Suppressor macrophage treated with lipopolysaccharide for 4 hours (primary cell): ENCODE data around the gene TAGLN3.
"Not testable (repeated sequence)": the region's sequence is repeated elsewhere in the genome, so short reads cannot be mapped to it uniquely, and the experiment has no call there.

Experiments used
- DNase-seq: peaks from one replicate; pipeline ENCODE4 v3.0.0-alpha.2; 2020

The TAGLN3 gene

GRCh38 chr3:112011376-112011940 lies 12.7 kb downstream of the TAGLN3 start:
- DNase-seq: no peak

GRCh38 chr3:112012205-112012992 lies 13.7 kb downstream of the TAGLN3 start:
- no peak for DNase-seq

- DNase-seq: peak; percentile 74
Observed at GRCh38 chr3:112013058-112013783, 14.5 kb downstream of the TAGLN3 start.

DNA sequence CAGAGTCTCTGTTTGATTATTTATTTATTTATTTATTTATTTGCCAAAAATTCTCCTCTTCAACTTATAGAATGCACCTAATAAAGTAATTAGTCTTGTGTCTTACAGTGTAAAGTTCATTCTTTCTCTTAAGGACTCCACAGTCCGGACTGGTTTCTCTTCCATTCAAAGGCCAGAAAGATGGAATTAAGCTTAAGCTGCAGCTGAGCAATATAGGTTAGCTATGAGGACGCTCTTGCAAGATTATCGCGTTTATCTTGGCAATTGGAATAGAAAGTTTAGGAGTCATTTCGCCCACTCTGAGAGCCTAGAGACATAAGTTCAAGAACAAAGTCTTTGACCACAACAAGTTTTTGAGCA lies 15.0 kb downstream of the TAGLN3 start:
- no peak for DNase-seq

DNA sequence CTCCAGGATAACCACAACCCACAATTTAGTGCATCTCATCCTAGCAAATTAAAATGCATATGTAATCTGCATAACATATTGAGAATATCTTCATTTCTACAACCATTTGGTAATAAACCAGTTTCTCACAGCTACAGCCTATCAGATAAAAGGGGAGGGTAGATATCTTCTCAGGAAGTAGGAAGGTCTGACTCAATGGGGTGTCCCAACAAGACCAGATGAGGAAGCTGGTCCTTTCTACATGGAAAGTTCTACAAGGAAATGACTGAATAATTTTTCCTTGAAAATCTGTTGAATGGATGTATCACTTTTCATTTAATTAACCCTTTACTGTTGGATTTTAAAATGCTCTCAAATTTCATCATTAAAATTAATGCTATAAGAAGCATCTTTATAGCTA lies 18.4 kb downstream of the TAGLN3 start:
- DNase-seq: peak; percentile 71

DNA sequence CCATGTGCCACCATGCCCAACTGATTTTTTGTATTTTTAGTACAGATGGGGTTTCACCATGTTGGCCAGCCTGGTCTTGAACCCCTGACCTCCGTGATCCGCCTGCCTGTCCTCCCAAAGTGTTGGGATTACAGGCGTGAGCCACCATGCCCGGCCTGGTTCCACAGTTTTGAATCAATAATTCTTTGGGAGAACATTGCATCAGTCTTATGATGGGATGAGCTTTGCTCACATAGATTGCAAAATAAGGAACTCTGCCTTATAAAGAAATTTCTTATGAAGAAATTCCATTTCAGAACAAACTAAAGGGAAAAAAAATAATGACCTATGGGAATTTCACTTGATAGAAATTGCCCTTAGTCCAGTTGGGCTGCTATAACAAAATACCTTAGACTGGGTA lies 20.0 kb downstream of the TAGLN3 start:
- no peak for DNase-seq

GRCh38 chr3:112019716-112020115 lies 21.0 kb downstream of the TAGLN3 start:
- no peak for DNase-seq

- DNase-seq: no peak
Observed at GRCh38 chr3:112020674-112021085, 22.0 kb downstream of the TAGLN3 start.

DNA sequence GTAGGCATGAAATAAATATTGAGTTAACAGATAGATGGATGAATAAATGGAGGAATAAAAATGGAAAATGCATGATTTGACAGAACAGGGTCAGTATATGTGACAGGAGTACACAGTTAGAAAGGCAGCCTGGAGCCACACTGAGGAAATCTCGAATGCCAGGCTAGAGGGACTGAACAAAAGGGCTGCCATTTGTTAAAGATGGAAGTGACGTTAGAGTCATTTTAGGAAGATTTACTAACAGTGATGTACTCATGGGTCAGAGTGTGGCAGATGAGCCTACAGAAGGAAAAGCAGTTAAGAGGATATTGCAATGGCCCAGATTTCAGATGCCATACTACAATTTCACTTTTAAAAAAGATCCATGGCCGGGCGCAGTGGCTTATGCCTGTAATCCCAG lies 28.4 kb downstream of the TAGLN3 start:
- no peak for DNase-seq

GRCh38 chr3:112027826-112028225 lies 29.1 kb downstream of the TAGLN3 start:
- no peak for DNase-seq

- peak; percentile 15 for DNase-seq
Observed at GRCh38 chr3:112030901-112031300, 32.2 kb downstream of the TAGLN3 start.

DNA sequence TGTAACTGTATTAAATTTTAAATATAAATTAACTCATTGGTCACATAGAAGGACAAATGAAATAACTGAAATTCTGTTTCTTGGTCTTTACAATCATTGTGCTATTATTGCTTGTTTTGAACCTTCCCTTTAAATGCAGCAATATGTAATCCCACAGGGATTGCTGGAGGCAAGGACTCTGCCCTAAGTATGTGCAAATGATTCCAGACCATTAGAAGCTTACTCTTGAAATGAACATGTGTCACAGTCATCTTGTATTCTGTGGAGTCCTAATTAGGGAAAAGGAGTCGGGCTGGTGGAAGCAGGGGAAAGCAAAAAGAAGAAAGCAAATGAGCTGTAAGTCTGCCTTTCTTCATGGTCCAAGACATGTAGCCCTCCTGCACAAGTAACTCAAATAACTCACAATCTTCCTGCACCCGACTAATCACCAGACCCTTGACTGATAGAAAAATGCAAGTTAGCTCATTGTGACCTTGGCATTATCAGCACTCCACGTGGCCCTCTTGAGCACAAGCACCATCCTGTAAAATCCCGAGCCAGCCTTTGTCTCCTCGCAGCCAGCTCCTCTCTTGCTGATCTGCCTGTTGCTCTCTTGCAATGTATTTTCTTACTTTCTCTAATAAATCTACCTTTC lies 33.5 kb downstream of the TAGLN3 start:
- DNase-seq: no peak

GRCh38 chr3:112034436-112034835 lies 35.7 kb downstream of the TAGLN3 start, which contains the start of gene TMPRSS7:
TMPRSS7 (plus strand) TSS chr3:112034736; CDS start chr3:112034846, 110 bp downstream.
- no peak for DNase-seq

DNA sequence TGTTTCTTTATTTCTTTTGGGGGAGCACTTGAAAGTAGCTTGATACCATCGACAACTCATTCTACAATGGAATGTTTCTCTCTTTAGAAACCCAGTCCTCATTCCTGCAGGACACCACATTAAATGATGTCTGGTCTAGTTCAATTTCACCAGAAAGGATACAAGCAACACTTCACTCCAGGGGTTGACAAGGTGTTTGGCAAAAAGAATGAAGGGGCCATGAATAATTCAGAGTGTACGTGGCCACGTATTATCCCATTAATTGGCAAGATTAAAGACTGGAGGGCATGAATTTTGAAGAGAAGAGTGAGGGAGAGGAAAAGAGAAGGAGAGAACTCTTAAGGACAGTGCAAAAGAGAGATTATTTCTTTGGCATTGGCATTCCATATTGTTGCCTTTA lies 36.5 kb downstream of the TAGLN3 start:
- DNase-seq: no peak

GRCh38 chr3:112037194-112037593 lies 38.5 kb downstream of the TAGLN3 start:
- not testable (repeated sequence) for DNase-seq

DNA sequence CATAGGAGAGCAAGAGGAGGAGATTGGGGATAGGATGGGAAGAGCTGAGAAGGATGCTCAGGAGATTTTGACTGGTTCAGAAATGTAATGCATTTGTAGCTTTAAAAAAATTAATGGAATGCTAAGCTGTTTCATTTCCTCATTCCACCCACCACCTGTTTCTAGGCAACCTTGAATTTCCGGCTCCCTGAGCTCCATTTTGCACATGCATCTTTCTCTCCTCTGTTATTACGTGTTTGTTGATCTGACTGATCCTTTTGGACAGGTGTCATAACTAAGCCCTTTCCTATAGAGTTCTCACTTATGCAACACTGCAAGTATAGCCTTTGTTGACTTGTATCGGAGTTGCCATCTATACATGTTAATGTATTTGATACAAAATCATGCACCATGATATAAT lies 40.1 kb downstream of the TAGLN3 start:
- no peak for DNase-seq

DNA sequence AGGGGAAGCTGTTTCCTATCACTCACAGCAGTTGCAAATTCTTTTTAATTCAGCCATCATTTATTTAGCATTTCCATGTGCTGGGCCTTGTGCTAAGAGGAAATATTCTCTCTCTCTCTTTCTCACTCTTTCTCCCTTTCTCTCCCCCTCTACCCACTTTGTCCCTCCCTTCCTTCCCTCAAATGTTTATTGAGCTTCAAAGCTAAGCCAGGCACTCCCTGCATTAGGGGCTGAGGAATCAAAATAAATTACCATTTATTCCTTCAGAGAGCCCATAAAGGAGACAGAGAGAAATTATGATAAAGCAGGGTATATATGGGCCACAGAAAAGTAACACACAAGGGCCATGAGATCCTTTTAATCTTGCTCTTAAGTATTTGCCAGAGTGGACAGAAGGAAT lies 42.6 kb downstream of the TAGLN3 start:
- no peak for DNase-seq

DNA sequence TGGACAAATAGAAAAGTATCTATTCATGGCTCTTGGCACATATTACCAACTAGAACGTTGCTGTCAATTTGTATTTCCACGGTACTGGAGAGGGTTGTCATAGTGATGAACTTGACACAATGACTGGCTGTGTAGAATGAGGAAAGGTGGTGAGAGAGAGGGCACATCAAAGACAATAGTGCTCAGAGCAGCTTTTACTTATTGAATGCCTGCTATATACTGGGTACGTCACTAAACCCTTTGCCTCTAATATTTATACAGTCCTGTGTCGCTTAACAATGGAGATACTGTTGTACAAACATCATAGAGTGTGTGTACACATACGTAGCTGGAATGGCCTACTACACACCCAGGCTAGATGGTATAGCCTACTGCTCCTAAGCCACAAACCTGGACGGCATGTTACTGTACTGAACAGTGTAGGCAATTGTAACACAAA lies 44.1 kb downstream of the TAGLN3 start:
- DNase-seq: no peak

- DNase-seq: peak; percentile 72
Observed at GRCh38 chr3:112043621-112044201, 45.0 kb downstream of the TAGLN3 start.

- no peak for DNase-seq
Observed at GRCh38 chr3:112046599-112046998, 47.9 kb downstream of the TAGLN3 start.

DNA sequence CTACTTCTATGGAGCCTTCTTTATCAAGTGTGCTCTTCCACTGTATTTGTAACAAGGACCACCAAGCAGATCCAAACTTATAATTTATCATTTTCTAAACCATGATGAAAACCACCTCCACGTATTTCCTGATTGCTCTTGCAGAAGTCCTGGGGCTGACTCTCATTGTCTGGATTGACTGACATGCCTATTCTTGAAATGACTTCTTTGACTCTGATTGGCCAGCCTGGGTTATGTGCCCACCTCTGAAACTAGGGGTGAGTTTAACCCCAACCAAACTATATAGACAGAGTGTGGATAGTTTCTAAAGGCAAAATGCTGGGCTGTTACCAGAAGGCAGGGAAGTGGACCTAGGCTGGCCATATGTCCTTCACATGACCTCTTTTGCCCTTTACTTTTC lies 48.5 kb downstream of the TAGLN3 start:
- DNase-seq: no peak

- DNase-seq: no peak
Observed at GRCh38 chr3:112048911-112049310, 50.2 kb downstream of the TAGLN3 start.

DNA sequence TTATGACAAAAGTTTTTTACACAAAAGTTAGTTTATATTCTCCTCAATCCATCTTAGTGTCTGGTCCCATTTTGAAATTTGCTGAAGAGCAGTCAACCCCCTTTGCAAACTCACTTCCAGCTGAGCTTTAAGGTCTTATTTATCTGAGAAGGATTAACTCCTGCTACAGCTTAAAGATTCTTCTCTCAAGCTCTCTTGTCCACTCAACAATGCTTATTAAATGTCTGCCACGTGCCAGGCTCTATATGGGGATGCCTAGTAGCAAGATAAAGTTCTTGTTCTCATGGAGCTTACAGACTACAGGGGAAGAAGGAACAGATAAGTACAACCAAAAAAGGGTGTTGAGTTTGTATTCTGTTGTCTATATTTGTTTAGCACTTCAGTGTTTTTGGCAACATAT lies 54.5 kb downstream of the TAGLN3 start:
- no peak for DNase-seq
